HG03039 (cell line): ENCODE measurements around the gene SF3A2.

ENCODE experiments used
- ATAC-seq: cut with Tn5 transposase; IDR thresholded peaks from one replicate; pipeline ENCODE4 v1.9.1; 2021; ENCODE audit warnings: mild to moderate bottlenecking, moderate library complexity; ENCODE audit not compliant: unreplicated experiment

Gene SF3A2

DNA sequence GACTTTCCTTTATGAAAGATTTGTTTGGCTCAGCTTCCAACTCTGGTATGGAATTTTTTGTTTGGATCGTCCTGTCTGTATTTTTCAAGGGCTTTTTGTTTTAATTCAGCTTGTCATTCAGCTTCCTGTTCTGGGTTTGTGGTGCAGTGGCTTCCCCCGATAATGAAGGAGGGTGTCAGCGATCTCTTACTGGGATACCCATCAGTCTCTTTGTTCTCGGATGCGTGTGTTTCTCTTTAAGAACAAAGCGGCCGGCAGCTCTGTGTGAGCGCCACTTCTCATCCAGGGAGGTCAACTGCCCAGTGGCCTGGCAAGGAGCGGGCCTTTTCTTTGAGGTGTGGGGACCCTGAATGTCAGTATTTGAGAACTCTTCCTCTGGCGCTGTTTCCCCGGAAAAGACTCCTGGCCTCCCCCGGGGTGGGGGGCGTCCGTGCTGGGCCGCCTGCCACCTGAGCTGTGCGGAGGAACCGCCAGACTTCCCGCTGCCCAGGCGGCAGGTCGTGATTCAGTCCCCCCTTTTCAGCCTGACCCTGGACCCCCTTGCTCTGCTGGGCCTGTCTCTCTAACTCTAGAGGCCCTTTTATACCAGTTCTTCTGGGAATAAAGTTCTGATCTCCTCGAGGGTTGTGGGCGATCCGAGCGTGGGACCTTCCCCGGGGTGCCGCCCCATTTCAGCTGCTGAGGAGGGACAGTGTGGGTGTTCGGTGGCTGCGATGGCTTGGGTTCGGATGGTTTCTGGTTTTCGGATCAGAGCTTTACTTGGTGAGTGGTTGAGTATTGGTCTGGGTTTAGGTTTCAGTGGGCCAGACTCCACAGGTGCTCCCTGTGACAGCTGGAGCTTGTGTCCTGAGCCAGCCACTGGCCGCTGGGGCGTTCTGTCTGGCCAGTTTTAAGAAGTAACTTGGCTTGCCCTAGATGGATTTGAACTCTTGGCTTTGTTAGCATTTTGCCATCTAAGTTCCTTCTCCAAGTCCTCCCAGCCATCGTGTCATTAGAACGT lies 3.4 kb downstream of the SF3A2 start:
- no peak for ATAC-seq

GRCh38 chr19:2240881-2241760 lies 4.5 kb downstream of the SF3A2 start:
- ATAC-seq, result no peak

DNA sequence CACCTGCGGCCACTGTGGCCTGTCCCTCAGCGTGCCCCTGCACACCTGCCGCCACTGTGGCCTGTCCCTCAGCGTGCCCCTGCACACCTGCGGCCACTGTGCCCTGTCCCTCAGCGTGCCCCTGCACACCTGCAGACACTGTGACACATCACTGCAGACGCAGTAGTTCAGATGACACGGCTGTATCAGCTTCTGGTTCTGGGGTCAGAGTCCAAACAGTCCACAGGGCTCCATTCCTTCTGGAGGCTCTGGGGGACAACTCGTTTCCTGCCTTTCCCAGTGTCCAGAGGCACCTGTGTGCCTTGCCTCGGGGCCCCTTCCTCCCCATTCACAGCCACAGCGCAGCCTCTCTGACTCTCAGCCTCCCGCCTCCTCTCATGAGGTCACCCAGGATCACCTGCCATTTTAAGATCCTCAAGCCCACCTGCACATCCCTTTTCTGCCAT lies 5.5 kb downstream of the SF3A2 start:
- no peak for ATAC-seq

DNA sequence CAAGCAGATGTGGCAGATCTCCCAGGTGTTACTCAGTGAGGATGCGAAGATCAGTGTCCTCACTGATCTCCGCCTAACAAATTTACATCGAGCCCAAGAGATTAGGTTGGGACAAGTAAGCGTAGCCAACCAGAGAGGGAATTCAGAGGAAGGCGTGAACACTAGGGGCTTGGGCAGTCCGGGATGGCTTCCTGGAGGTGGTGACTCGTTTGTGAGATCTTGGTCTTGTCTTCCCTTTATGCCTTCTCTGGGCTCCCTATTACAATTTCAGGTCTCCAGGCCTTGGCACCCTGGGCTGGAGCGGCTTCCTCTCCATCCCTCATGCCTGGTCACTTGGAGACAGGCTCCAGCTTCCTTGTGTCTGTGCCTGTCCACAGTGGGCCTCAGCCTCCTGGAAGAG lies 6.2 kb downstream of the SF3A2 start:
- ATAC-seq, result no peak

GRCh38 chr19:2243274-2244124 lies 6.9 kb downstream of the SF3A2 start:
- no peak for ATAC-seq

- ATAC-seq, result no peak
Measured at GRCh38 chr19:2244125-2244411, 7.4 kb downstream of the SF3A2 start.

GRCh38 chr19:2244486-2244885 lies 7.9 kb downstream of the SF3A2 start:
- no peak for ATAC-seq

- no peak for ATAC-seq
Measured at GRCh38 chr19:2245273-2245672, 8.6 kb downstream of the SF3A2 start.

GRCh38 chr19:2246014-2246620 lies 9.5 kb downstream of the SF3A2 start:
- ATAC-seq, result no peak

- ATAC-seq, result no peak
Measured at GRCh38 chr19:2246801-2247361, 10.3 kb downstream of the SF3A2 start.

DNA sequence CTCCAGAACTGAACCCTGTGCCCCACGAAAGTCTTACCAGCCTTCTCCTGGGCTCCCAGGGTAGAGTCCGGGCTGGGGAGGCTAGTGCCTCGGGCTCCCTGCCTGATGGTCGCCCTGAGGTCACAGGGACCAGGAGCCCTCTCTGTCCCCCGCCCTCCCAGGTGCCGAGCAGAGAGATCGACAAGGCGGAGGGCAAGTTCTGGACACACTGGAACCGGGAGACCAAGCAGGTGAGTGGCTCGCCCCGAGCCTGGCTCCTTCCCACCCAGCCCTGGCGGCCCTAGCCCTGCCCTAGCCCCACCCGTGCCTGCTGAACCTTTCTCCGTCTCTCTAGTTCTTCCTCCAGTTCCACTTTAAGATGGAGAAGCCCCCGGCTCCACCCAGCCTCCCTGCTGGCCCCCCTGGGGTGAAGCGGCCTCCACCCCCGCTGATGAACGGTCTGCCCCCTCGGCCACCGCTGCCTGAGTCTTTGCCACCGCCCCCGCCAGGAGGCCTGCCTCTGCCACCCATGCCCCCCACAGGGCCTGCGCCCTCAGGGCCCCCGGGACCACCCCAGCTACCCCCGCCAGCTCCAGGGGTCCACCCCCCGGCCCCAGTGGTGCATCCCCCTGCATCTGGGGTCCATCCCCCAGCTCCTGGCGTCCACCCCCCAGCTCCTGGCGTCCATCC lies 10.9 kb downstream of the SF3A2 start:
- no peak for ATAC-seq

- ATAC-seq, result no peak
Measured at GRCh38 chr19:2248136-2249009, 11.7 kb downstream of the SF3A2 start.

- no peak for ATAC-seq
Measured at GRCh38 chr19:2249010-2249866, 12.6 kb downstream of the SF3A2 start, which contains the start of gene AMH. AMH (plus strand) TSS chr19:2249323; CDS start chr19:2249333, 10 bp downstream.

DNA sequence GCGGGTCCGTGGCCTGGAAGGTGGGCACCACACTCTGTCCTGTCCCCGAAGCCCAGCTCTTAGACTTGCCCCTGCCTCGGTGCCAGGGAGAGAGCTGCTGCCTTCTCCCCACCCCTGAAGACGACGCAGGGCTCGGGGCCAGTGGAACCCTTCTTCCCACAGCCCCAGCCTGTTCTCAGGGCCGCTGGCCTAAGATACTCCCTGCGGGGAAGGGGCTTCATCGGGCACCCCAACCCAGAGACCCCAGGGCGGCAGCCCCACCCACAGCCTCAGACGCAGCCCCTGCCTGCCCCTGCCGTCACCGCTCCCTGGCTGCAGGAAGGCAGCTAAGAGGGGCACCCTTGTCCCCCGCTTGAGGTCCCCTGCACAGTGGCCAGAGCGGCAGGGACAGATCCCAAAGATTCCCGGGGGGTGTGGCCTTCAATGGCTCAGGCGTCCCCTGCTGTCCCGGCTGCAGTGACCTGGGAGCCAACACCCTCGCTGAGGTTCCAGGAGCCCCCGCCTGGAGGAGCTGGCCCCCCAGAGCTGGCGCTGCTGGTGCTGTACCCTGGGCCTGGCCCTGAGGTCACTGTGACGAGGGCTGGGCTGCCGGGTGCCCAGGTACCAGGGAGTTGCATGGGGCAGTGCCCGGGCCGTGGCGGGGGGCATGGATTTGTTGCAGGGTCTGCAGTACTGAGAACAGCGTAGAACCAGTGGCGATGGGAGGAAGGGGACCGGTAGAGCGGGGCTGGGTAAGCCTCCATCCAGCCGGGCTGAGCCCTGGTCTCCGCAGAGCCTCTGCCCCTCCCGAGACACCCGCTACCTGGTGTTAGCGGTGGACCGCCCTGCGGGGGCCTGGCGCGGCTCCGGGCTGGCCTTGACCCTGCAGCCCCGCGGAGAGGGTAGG lies 13.5 kb downstream of the SF3A2 start:
- ATAC-seq, result no peak

DNA sequence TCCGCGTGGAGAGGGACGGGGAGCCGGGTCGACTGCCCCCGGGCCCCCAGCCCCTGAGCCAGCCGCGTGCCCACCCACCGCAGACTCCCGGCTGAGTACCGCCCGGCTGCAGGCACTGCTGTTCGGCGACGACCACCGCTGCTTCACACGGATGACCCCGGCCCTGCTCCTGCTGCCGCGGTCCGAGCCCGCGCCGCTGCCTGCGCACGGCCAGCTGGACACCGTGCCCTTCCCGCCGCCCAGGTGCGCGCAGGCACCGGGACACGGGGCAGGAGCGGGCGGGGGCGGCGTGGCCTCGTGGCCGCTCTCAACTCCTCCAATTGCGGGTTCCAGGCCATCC lies 14.1 kb downstream of the SF3A2 start:
- no peak for ATAC-seq

DNA sequence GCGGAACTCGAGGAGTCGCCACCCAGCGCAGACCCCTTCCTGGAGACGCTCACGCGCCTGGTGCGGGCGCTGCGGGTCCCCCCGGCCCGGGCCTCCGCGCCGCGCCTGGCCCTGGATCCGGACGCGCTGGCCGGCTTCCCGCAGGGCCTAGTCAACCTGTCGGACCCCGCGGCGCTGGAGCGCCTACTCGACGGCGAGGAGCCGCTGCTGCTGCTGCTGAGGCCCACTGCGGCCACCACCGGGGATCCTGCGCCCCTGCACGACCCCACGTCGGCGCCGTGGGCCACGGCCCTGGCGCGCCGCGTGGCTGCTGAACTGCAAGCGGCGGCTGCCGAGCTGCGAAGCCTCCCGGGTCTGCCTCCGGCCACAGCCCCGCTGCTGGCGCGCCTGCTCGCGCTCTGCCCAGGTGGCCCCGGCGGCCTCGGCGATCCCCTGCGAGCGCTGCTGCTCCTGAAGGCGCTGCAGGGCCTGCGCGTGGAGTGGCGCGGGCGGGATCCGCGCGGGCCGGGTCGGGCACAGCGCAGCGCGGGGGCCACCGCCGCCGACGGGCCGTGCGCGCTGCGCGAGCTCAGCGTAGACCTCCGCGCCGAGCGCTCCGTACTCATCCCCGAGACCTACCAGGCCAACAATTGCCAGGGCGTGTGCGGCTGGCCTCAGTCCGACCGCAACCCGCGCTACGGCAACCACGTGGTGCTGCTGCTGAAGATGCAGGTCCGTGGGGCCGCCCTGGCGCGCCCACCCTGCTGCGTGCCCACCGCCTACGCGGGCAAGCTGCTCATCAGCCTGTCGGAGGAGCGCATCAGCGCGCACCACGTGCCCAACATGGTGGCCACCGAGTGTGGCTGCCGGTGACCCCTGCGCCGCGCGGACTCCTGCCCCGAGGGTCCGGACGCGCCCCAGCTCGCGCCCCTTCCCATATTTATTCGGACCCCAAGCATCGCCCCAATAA lies 14.8 kb downstream of the SF3A2 start:
- ATAC-seq, result no peak
